H1 (cell line): Measurements from ENCODE around the gene SGCB.

Experiments
- CBX8 ChIP-seq: fragments of 300-800, 300-1000 bp; sonication (generic); IDR thresholded peaks from 2 replicates; pipeline ENCODE4 v1.7.1; 2016; ENCODE audit warnings: low read depth, low read length, borderline replicate concordance
- CEBPB ChIP-seq: IDR thresholded peaks from 2 replicates; pipeline ENCODE4 v1.6.1; 2012; ENCODE audit warnings: low read depth, low read length
- CREB1 ChIP-seq: IDR thresholded peaks from 2 replicates; pipeline ENCODE4 v1.6.1; 2012; ENCODE audit warnings: inconsistent platforms
- EGR1 ChIP-seq: IDR thresholded peaks from 2 replicates; pipeline ENCODE4 v1.6.1; 2011; ENCODE audit warnings: low read depth, low read length, borderline replicate concordance
- EP300 ChIP-seq, 2 experiments: IDR thresholded peaks; 1 replicate in 1 of 2; 2 replicates in 1 of 2; pipeline ENCODE4 v1.6.1; 2011 to 2012; ENCODE audit warnings: low read depth in 2 of 2, low read length in 2 of 2, mild to moderate bottlenecking in 2 of 2, borderline replicate concordance in 1 of 2, inconsistent platforms in 1 of 2, moderate library complexity in 1 of 2
- EZH2 ChIP-seq: fragments of 200-600 bp; sonication (generic); IDR thresholded peaks from 2 replicates; pipeline ENCODE4 v1.7.1; 2012; ENCODE audit warnings: low read depth, mild to moderate bottlenecking, moderate library complexity, low read length, inconsistent platforms; ENCODE audit not compliant: severe bottlenecking
- POLR2A ChIP-seq, 2 experiments: IDR thresholded peaks; 1 replicate in 1 of 2; 2 replicates in 1 of 2; pipeline ENCODE4 v1.6.1; 2011; ENCODE audit warnings: low read depth in 2 of 2, low read length in 2 of 2, mild to moderate bottlenecking in 2 of 2; ENCODE audit errors: control extremely low read depth in 1 of 2
- RAD21 ChIP-seq, 2 experiments: IDR thresholded peaks in 1 of 2; conservative IDR thresholded peaks in 1 of 2; 2 replicates each; pipeline ENCODE4 v1.6.1; 2011; ENCODE audit warnings: low read depth in 2 of 2, low read length in 2 of 2, improper control_type of control experiment in 1 of 2, inconsistent platforms in 1 of 2, mild to moderate bottlenecking in 1 of 2, moderate library complexity in 1 of 2
- SP1 ChIP-seq: IDR thresholded peaks from 2 replicates; pipeline ENCODE4 v1.6.1; 2011; ENCODE audit warnings: low read depth, low read length
- SP4 ChIP-seq: IDR thresholded peaks from 2 replicates; pipeline ENCODE4 v1.6.1; 2012; ENCODE audit warnings: low read length, inconsistent platforms
- TAF1 ChIP-seq: IDR thresholded peaks from 2 replicates; pipeline ENCODE4 v1.6.1; 2011; ENCODE audit warnings: mild to moderate bottlenecking, low read depth, low read length
- YY1 ChIP-seq: IDR thresholded peaks from 2 replicates; pipeline ENCODE4 v1.6.1; 2011; ENCODE audit warnings: low read depth, mild to moderate bottlenecking, low read length
- TF ChIP-seq, protein P1 (sequence below), 3 experiments: IDR thresholded peaks; 1 replicate in 2 of 3; 2 replicates in 1 of 3; pipeline versions ENCODE4 v1.5.1 to v1.6.1; 2011; ENCODE audit warnings: low read length in 3 of 3, mild to moderate bottlenecking in 3 of 3, inconsistent platforms in 2 of 3, low read depth in 1 of 3, moderate library complexity in 1 of 3; ENCODE audit not compliant: insufficient read depth in 1 of 3; ENCODE audit errors: control extremely low read depth in 1 of 3

DNA sequence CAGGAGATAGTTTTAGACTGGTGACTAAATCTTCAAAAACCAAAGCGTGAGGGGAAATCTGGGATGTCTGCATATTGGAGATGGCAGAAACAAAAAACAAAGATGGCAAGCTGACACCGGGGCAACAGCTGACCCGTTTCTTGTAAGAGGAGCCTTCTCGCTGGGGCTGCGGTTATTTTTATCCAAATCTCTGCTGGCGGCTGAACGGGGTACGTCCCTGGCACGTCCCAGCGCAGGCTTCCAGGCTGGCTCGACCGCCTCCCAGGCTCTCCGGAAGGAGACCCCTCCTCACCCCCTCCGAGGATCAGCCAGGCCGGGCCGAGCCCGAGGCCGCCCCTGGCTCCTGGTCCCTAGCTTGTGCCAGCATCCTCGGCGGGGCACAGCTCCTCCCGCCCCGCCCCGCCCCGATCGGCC lies 403 bp downstream of the SGCB start:
- no peak for TF ChIP-seq CEBPB
- TF ChIP-seq, protein P1, sequence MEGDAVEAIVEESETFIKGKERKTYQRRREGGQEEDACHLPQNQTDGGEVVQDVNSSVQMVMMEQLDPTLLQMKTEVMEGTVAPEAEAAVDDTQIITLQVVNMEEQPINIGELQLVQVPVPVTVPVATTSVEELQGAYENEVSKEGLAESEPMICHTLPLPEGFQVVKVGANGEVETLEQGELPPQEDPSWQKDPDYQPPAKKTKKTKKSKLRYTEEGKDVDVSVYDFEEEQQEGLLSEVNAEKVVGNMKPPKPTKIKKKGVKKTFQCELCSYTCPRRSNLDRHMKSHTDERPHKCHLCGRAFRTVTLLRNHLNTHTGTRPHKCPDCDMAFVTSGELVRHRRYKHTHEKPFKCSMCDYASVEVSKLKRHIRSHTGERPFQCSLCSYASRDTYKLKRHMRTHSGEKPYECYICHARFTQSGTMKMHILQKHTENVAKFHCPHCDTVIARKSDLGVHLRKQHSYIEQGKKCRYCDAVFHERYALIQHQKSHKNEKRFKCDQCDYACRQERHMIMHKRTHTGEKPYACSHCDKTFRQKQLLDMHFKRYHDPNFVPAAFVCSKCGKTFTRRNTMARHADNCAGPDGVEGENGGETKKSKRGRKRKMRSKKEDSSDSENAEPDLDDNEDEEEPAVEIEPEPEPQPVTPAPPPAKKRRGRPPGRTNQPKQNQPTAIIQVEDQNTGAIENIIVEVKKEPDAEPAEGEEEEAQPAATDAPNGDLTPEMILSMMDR (IDR thresholded peaks at IDR 0.05; ENCODE audit: control extremely low read depth in 1 of 3, insufficient read depth in 1 of 3, low read depth in 1 of 3, low read length in 3 of 3): no peak
- TF ChIP-seq CREB1: no peak
- TF ChIP-seq POLR2A (IDR thresholded peaks at IDR 0.05; ENCODE audit: control extremely low read depth in 1 of 2, low read depth in 2 of 2, low read length in 2 of 2): no peak
- no peak for TF ChIP-seq SP4
- TF ChIP-seq RAD21 (IDR thresholded peaks at IDR 0.05 in 1 of 2, conservative IDR thresholded peaks at IDR 0.05 in 1 of 2; ENCODE audit: low read depth in 2 of 2, low read length in 2 of 2): no peak
- no peak for TF ChIP-seq EZH2
- TF ChIP-seq TAF1: no peak
- no peak for TF ChIP-seq SP1
- no peak for TF ChIP-seq YY1
- TF ChIP-seq CBX8: no peak
- no peak for TF ChIP-seq EP300 (IDR thresholded peaks at IDR 0.05; ENCODE audit: borderline replicate concordance in 1 of 2, low read depth in 2 of 2, low read length in 2 of 2)
- no peak for TF ChIP-seq EGR1
